Endometrial microvascular endothelial cells (primary cell): ENCODE data around the gene ANKRD44. TPM values are rescaled to one million over a fixed set of nuclear protein-coding genes. Genes with fewer than 3 reads are reported as not detected.

ENCODE experiments used
- in situ Hi-C: cut with HindIII; loops from 2 replicates; pipeline ENCODE4 v1.10.0; 2017; ENCODE audit warnings: low sequenced_read_pairs, low pct_unique_long_range_greater_than_20kb; ENCODE audit errors: inconsistent ontology term
- total RNA-seq: library from RNA; depleted of rRNA; stranded (reverse); fragments of >200 nt; gene quantifications from one replicate; pipeline ENCODE4 v1.2.3, GENCODE V29; 2015; ENCODE audit errors: inconsistent ontology term

The ANKRD44 gene
- total RNA-seq, 1 donor from 2014 or later: 1.8 TPM

DNA sequence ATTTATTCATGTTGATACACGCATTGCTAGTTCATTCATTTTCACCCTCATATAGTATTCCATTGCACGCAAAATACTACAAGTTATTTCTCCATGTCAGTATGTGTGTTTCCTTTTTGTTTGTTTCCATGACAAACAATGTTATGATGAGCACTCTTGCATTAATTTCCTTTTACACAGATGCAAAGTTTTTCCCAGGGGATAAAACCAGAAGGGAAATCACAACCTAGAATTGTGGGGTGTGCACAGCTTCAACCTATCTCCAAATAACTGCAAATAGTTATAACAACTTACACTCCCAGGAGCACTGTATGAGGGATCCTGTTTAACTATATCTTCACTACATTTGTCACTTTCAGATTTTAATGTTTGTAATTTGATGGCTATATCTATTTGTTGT lies 87.1 kb downstream of the ANKRD44 start:
- in situ Hi-C loops: no loop called here

GRCh38 chr2:197219636-197220035 lies 90.9 kb downstream of the ANKRD44 start:
- in situ Hi-C loops: no loop called here

- in situ Hi-C loops: no loop called here
These were observed 93.0 kb downstream of the ANKRD44 start for GRCh38 chr2:197217541-197217940.

GRCh38 chr2:197216361-197216979 lies 94.1 kb downstream of the ANKRD44 start:
- in situ Hi-C loops: no loop called here

DNA sequence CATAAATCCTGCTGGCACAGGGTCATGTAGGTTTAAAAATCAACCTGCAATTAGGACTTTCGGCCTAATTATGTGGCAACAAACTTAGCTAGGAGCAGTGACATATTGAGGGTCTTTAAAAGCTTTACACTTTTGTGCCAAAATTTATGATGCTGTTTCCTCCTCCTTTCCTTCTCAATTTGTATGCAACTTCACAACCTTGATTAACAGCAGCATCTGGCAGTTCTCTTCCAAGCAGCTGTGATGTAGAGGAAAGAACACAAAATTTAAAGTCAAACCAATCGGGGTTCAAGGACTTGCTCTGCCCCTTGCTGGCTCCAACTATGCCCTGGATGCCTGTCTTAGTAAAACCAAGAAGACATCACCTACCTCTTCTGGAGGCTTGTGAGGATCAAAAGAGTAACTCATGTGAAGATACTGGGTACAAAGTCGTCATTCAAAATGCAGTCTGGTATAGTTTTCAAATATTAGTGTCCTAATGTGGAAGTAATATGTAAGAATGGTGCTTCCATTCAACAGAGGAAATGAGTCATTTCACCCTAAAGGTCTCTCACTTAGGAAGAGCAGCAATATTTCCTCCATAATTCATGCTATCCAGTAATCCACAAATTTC lies 94.7 kb downstream of the ANKRD44 start:
- in situ Hi-C loops: no loop called here

DNA sequence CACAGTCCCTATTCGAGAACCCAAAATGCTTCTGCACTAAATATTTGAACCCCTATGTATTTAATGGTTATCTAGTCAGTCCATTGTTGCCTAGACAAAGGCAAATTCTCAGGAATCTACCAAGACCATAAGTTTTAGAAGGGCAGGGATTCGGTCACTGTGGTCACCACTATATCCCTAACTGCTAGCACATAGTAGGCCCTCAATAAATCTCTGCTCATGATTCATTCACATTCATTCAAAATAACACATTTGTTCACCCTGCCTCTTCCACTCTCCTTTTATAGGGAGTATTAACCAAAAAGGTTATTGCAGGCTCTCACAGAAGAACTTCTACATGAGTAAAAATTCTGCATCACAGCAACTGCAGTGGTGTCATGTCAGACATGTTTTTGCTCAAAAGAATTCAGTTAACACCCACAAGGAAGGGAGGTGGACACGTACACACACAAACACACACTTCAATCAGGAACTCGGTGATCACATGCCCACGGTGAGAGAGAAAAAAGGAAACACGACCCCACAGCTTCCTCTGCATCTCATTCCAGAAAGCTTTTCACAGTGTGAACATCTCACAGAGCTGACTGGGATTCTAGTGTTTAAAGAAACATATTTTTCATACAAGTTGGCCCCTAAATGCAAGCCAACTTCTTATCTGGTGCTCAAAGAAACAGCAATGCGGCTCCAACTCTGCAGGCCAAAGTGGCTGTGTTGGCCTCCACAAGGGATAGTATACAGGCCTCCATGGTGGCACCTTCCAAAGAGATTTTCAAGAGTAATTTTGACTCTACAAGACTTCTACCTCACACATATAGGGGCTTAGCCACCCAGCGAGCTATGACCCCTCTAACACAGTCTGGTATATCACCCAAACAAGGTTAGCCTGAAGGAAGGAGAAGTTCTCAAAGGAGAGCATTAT lies 98.0 kb downstream of the ANKRD44 start:
- in situ Hi-C loops: no loop called here

DNA sequence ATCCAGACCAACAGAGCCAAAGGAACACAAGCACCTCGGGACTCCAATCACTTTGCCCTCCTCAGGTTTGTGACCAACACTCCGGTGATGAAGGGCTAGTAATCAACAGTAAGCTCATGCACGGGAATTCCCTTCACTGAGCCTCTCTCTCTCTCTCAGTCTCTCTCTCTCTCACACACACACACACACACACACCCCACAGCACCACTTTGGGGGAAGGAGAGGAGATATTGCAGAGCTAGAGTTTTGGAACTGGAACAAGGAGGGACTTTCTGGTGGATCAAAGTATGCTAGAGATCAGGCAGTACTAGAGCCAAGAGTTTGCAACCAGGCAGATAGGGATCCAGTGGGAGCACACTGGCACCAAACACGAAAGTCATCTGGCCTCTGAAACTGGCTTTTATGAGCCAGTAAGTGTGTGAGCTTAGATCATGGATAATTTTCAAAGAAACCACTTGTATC lies 98.7 kb downstream of the ANKRD44 start:
- in situ Hi-C loops: no loop called here

GRCh38 chr2:197210430-197210829 lies 100.2 kb downstream of the ANKRD44 start:
- in situ Hi-C loops: no loop called here

- in situ Hi-C loops: no loop called here
These were observed 100.7 kb downstream of the ANKRD44 start for GRCh38 chr2:197209742-197210408.

DNA sequence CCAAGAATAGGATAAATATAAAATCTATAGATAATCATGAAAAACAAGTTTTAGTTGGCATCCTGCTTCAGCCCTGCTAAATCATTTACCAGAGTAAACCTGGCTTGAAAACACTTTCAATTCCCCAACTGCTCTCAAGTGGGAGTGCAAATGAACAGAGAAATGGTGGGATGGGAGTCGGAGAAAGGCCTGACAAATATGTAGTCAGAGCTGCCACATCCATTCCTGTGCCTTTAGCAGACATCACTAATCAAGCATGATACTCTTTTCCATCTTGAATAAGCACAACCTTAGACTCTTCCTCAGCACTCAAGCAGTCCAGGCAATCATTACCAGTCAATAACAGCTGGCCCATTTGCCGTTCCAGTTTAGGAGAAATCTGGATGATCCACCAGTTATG lies 101.3 kb downstream of the ANKRD44 start:
- in situ Hi-C loops: no loop called here

DNA sequence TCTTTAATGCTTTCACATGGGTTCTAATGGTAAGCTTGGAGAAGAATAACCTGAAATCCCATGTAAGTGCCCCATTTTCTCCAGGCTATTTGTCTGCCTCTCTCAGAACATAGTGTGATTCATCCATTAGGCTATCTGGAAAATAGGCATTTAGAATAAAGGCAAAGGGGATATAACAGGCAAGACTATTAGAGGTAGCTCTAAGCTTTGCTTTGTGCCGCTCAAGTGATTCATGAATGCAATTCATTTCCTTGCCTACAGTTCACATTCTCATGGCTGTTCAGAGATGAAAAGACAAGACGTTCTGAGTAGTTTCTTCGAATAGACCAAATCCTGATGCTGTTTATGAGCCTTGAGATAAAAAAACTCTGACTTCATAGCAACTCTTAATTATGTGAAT lies 101.7 kb downstream of the ANKRD44 start:
- in situ Hi-C loops: no loop called here

DNA sequence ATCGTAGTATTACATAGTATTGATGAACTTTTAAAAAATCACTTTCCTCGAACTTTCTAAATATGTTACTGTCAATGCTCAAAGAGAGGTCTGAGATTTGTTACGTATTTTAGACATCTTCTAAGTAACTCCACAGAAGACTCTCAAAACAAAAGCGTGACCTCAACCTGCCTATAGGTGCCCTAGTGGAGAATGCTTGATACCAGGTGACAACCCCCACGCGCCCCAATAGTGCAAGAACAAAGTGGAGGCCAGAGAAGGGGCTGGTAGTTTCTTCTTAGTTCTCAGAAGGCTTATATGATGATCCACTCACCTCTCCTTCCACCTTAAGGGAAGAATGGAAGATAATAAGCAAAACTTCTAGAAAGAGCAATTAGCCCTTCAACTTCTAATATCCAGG lies 102.6 kb downstream of the ANKRD44 start:
- in situ Hi-C loops: no loop called here

GRCh38 chr2:197207598-197207997 lies 103.0 kb downstream of the ANKRD44 start:
- in situ Hi-C loops: no loop called here

GRCh38 chr2:197207106-197207505 lies 103.5 kb downstream of the ANKRD44 start:
- in situ Hi-C loops: no loop called here

DNA sequence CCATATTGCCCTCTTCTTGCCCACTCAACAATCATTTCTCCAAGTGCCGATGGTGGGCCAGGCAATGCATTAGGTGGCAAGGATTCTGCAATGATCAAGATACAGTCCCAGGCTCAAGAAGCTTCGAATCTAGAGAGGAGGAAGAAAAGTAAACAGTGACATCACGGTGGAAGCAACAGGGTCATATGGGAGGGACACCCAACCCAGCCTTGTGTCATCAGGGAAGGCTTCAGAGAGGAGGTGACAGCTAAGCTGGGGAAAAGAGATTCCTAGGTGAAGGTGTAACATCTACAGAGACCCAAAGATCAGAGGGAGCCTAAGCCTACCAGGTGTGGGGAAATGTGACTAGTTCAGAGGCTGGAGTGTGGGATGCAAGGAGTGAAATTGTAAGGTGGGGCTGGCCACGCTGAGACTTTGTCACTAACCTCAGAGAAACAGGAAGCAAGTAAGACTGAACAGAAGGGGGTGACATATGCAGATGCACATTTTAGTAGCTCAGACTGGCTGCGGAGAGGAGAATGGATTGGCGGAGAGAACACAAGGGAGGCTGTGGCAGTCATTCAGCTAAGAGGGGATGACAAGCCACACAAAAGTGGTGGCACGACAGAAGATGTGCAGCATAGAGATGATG lies 104.9 kb downstream of the ANKRD44 start:
- in situ Hi-C loops: no loop called here

GRCh38 chr2:197204519-197205250 lies 105.9 kb downstream of the ANKRD44 start:
- in situ Hi-C loops: no loop called here

- in situ Hi-C loops: no loop called here
These were observed 108.7 kb downstream of the ANKRD44 start for GRCh38 chr2:197201874-197202273.

- in situ Hi-C loops: no loop called here
These were observed 109.9 kb downstream of the ANKRD44 start for GRCh38 chr2:197200762-197201058.
